Hematopoietic multipotent progenitor cell treated with erythropoietin and hydrocortisone succinate and interleukin-3 and kit ligand, for 15 days (in vitro differentiated cells): Measurements from ENCODE around the gene SNAP29.
A peak's percentile ranks its signal among the peaks of the same experiment; 100 is the strongest.
"Not testable (repeated sequence)": the region's sequence is repeated elsewhere in the genome, so short reads cannot be mapped to it uniquely, and the experiment has no call there.

Experiments used
- DNase-seq: peaks from one replicate; pipeline ENCODE4 v3.0.0-alpha.2; 2015; ENCODE audit warnings: low spot score

Gene SNAP29

GRCh38 chr22:20901093-20902033 is 42.6 kb downstream of the SNAP29 start:
- not testable (repeated sequence) for DNase-seq

- DNase-seq: no peak
Measured at GRCh38 chr22:20903093-20903492, 44.3 kb downstream of the SNAP29 start.

GRCh38 chr22:20904008-20904979 is 45.5 kb downstream of the SNAP29 start:
- no peak for DNase-seq

GRCh38 chr22:20904980-20905355 is 46.2 kb downstream of the SNAP29 start:
- DNase-seq: no peak

GRCh38 chr22:20905415-20906386 is 46.9 kb downstream of the SNAP29 start:
- no peak for DNase-seq

- no peak for DNase-seq
Measured at GRCh38 chr22:20906387-20906767, 47.6 kb downstream of the SNAP29 start.

- not testable (repeated sequence) for DNase-seq
Measured at GRCh38 chr22:20908717-20909116, 49.9 kb downstream of the SNAP29 start.

GRCh38 chr22:20909543-20910303 is 50.9 kb downstream of the SNAP29 start:
- no peak for DNase-seq

- no peak for DNase-seq
Measured at GRCh38 chr22:20912494-20912893, 53.7 kb downstream of the SNAP29 start.

GRCh38 chr22:20916916-20917810 is 58.4 kb downstream of the SNAP29 start, which contains the start of gene CRKL:
Gene CRKL, plus strand, starts transcription at chr22:20917407. Its CDS starts 528 bp downstream, at chr22:20917935.
- peak; percentile 97 for DNase-seq

GRCh38 chr22:20918663-20919218 is 59.9 kb downstream of the SNAP29 start:
- no peak for DNase-seq

- no peak for DNase-seq
Measured at GRCh38 chr22:20919718-20920117, 60.9 kb downstream of the SNAP29 start.

GRCh38 chr22:20920881-20921203 is 62.0 kb downstream of the SNAP29 start:
- no peak for DNase-seq

GRCh38 chr22:20922141-20922751 is 63.4 kb downstream of the SNAP29 start:
- no peak for DNase-seq

- DNase-seq: no peak
Measured at GRCh38 chr22:20926243-20926642, 67.4 kb downstream of the SNAP29 start.

GRCh38 chr22:20927940-20928572 is 69.2 kb downstream of the SNAP29 start:
- DNase-seq: no peak

- no peak for DNase-seq
Measured at GRCh38 chr22:20928573-20928967, 69.8 kb downstream of the SNAP29 start.

- DNase-seq: no peak
Measured at GRCh38 chr22:20930004-20930403, 71.2 kb downstream of the SNAP29 start.
